ENCODE data around the gene PHKA2.
A peak's percentile ranks its signal among the peaks of the same experiment; 100 is the strongest.
"Not testable (repeated sequence)": the region's sequence is repeated elsewhere in the genome, so short reads cannot be mapped to it uniquely, and the experiment has no call there.

PHKA2 gene

DNA sequence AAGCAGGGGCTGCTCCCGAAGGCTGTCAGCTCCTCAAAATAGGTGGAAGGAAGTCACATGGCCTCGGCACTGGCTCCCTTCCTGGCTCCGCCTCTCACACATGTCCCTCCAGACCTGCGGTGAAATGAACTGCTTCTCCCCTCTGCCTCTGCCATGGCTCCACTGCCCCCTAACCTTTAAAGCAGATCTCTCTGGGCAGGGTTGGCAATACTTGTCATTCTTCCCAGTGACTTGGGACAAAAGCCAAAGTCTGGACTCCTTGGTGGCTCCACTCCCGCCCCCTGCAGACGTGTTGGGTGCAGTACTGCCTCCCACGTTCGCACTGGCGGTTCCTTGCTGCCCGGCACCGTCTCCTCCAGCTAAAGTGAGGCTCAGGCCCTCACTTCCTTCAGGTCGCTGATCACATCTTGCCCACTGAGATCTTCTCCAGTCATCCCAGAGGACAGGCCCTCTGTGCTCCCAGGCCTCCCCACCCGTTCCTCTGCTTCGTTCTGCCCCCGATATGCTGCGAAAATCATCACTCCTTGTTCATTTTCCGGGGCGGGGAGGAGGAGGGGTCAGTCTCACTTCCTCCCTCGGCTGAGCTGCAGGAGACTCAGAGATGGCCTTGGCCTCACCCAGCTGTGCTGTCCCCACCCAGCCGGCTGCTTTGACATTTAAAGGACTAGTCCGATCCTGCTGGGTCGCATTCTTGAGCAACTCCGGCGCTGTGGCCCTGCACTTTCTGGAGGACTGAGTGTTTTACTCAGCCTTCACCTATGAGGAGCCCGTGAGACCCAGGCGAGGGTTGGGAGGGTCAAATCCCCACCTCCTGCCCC lies 97.4 kb downstream of the PHKA2 start:
- DNase-seq: peak; percentile 7

DNA sequence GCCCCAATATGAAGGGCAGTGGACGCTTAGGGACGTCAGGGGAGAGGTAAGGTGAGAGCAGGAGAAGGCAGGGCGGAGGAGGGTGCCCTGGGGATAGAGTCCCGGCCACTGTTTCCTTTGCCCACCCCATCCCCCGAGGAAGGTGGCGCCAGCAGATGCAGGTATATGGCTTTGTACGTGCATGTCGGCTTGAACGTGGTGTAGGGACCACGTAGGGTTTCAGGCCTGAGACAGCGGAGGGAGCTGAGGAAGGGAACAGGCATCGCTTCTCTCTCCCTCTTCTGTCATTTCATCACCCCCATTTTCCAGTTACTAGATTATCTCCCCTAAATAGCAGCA lies 97.9 kb downstream of the PHKA2 start:
- no peak for DNase-seq

DNA sequence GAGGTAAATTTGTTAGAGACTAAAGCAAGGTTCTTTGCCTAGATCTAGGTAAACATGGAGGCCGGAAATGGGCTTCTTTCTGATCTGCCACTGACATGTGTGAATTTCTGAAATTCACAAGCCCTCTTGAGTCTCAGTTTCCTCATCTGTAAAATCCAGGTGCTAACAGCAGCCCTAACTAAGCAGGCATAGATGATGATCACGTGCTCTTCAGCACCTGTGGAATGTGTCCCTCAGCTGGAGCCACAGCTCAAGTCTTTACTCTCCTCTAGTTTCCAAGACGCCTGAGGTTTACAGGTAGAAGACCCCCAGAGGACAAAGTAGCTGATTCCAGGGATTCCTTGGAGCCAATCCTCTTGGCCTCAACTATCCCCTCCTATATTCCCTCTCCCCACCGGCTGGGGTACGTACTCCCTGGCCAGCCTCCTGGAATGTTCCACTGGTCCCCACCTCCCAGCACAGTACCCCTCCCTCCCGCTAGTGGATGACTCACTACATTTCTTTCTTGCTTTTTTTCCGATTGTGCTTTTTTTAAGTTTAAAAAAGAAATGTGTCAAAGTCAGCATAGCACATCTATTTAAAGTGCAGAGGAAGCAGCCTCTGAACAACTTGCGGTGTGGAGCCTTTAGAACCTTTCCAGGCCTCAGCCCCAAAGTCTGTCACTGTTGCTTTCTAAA lies 98.4 kb downstream of the PHKA2 start:
- DNase-seq: no peak

DNA sequence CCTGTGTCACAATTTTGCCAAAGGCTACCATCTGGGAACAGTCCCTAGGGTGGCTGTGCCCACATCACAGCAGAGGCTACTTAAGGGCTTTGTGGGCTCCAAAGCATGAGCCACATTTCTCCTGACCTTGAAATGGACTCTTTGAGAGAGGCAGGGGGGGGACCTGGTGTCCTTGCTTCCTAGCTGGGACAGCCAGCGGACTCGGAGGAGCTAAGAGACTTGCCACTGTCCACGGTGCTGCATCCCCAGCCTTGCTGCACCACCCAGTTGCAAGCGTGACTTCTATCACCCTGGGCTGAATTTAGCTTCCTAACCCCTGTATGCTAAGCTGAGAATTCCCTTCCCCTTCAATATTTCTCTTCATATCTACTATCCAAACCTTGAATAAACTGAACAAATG lies 99.0 kb downstream of the PHKA2 start:
- no peak for DNase-seq

DNA sequence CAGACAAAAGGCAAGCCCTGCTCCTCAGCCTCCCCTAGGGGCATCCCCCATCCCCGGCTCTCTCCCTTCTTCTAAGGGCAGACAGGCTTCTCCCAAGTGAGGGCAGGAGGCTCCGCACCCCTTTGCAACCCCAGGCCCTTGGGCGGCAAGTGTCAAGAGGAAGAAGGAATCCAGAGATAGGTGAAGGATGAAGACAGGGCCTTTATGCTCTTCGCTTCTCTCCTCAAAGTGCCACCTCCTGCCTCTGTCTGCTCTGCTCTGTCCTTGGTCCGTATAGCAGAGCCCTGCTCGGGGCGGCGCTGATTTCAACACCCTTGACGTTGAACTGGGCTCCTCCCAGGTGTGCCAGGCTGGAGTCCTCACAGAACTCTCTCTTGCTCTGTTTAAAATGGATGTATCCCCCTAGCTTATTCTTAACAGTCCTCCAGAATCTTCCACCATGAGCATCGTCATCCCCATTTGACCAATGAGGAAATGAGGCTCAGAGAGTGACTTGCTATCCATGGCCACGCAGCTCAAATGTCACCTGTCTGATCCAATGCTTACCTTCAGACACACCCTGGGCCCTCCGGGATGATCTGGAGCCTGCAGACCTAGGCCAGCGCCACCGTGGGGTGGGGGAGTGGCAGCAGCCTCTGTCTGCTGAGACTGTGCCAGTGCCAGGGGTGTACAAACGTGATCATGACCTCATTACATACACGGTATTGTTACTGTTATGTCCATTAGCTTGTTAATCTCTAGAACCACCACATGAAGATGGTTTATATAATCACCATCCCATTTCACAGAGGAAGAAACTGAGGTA lies 99.8 kb downstream of the PHKA2 start:
- DNase-seq: no peak

DNA sequence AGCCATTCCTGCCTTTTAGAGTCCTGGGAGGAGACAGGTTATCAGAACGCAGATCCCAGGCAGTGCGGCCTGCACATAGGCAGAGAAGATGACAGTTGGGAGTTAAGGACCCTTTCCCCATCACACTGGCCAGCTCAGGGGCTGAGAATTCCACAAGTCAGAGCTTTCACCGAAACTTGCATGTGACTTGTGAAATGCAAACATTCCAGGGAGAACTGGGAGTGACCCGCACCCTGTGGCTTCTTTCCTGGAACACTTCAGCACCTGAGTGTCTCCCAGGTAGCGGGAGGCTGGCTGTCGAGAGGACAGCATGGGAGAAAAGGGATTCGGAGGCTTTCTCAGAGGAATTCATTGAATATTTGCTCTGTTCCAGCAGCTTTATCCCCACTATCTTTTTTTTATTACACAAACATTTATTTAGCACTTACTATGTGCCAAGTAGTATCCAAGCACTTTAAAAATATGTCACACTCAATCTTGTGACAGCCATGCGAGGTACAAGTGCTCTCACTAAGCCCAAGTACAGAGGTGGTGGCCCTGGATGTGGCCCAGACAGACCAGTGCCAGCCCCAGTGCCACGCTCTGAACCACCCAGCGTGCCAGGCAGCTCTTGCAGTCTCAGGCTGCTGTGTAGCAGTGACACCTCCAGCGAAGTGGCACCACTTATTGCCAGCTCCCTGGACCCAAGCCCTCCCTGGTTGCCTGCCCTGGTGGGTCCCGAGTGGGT lies 100.5 kb downstream of the PHKA2 start:
- DNase-seq: no peak

DNA sequence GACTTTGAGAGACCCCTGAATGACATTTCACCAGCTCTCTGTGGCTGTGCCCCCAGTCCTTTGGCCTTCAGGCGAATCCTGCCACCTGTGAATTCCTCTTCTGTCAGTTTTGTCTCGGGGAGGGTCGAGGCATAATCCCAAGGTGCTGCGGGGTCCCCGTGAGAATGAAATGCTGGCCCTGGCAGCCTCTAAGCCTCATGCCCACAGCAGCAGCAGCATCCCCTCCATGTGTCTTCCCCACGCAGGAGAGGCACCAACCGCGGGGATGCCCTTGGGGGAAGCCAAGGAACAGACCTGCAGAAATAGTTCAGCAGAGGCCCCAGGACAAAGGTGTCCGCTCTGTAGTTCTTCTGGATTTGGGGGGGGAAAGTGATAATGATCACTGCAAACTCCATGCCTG lies 104.8 kb downstream of the PHKA2 start:
- DNase-seq: no peak

DNA sequence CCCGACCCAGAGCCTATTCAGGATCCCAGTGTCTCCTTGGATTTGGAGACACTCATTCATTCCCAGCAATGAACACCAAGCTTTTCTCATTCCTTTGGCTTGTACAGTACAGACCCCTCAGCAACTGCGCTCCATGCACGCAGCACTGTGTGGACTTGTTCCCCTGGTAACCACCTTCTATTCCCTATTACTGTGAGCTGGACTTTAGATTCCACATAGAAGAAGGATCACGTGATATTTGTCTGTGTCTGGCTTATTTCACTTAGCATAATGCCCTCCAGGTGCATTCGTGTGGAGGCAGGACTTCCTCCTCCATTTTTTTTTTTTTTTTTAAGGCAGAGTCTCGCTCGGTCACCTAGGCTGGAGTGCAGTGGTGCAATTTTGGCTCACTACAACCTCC lies 106.4 kb downstream of the PHKA2 start:
- DNase-seq: no peak

DNA sequence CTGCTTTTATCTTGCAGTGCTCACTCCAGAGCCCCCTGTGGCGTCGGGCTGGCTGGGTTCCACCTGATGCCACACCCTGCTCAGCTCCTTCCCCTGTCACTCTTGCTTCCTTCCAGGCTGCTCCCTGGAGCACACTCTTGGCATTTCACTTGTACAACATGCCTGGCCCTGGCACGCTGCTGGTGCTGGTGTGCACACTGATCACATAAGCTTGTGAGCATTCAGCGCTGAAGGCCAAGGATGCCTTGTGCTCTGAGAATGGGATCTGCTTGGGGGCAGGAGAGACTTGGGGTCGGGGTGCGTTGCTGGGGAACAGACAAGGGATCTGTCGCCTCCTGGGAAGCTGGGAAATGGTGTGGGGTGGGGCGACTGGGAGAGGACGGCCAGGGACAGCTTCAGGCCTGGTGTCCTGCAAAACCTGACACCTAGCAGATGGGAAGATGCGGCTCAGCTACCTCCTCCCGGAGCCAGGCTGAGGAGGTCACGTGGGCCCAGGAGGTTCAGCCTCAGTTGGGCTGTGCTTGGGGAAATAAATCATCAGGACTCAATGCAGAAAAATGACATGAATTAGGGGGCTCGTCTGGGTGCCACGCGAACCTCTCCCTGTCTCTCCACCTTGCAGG lies 108.5 kb downstream of the PHKA2 start:
- DNase-seq: no peak

DNA sequence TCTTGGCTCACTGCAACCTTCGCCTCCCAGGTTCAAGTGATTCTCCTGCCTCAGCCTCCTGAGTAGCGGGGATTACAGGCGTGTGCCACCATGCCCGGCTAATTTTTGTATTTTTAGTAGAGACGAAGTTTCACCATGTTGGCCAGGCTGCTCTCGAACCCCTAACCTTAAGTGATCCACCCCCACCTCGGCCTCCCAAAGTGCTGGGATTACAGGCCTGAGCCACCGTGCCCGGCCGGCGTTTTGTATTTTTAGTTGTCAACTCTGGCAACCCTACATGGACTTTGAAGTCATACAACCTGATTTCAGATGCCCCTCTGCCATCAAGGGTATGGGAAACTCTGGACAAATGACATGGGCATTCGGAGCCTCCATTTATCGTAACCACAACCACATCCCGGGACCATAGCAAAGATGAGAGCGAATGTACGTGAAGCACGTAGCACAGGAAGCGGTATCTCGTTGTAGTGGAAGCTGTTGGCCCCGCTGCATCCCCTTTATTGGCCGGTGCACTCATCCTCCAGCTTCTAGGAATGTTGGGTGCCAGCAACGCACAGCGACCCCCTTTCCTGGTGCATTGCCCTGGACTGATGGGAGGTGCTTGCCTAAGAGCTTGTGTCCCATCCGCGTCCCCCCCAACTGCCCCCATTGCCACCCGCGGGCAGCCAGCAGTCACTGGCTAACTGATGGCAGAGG lies 109.2 kb downstream of the PHKA2 start:
- no peak for DNase-seq

DNA sequence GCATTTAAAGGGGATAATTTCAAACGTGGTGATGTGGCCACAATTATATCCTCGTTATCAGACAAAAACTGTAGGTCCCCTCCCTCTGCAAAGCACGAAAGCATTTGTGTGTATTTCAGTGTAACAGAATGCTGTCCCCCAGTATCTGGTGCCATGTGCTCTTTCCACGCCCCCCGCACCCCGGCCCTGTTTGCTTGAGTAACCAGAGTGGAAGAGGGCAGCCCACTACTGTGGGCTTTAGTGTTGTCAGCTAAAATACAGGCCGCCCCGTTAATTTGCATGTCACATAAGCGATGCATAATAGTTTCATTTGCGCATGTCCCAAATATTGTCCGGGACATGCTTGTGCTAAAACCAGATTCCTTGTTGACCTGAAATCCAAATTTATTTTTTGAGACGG lies 110.1 kb downstream of the PHKA2 start:
- no peak for DNase-seq

DNA sequence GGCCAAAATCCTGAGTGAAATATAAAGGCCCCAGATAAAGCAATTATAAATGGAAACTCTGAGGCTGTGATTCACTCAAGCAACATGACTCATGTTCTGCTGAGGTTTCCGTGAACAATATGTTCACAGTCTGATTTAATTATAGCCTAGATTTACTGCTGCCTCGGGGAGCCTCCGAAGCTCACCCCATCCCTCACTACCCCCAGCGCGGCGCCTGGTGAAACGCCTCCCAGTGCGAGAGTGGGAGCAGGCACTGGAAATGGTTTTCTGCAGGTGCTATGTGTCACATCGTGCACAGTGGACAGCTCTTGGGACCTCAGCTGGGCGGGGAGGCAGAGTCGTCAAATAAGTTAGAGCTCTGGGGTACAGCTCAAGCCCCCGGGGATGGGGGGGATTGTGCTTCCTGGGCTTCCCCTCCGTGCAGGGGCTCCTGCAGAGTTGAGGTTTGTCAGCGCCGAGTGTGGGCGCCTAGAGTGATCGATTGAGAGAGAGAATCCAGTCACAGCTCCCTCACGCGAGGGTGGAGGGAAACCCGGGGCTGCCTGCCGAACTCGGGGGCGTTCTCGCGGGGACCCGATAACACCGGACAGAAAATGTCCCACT lies 110.6 kb downstream of the PHKA2 start:
- no peak for DNase-seq

DNA sequence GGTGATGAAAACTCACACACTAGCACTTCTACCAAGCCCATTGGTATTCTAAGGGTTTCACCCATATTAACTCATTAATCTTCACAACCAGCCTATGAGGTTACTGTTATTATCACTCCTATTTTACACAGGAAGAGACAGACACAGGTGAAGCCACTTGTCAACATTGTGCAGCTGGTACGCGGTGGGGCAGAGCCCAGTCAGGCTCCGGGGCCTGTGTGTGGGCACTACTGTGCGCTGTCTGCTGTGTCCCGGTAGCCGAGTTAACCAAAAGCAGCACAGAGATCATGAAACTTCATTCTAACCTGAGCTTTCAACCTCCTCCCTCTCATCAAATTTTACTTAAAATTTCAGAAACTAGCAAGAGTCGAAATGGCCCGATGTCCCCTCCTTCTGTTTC lies 111.3 kb downstream of the PHKA2 start:
- DNase-seq: no peak

DNA sequence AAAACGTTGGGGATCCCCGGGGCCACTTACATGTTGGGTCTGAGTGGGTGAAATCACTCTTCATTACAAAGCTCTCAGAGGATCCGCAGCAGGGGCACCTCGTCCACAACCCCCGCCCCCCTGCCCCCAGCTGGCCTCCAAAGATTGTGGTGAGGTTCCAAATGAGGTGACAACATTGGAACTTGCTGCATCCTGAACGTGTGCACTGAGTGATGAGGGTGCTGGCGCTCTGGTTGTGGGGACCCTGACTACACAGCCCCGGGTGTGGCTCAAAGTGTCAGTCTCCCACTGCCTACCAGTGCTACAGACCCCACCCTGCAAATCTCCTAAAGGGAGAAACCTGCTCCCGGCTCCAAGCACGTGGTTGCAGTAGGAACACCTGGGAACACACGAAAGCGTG lies 111.9 kb downstream of the PHKA2 start:
- DNase-seq: no peak

DNA sequence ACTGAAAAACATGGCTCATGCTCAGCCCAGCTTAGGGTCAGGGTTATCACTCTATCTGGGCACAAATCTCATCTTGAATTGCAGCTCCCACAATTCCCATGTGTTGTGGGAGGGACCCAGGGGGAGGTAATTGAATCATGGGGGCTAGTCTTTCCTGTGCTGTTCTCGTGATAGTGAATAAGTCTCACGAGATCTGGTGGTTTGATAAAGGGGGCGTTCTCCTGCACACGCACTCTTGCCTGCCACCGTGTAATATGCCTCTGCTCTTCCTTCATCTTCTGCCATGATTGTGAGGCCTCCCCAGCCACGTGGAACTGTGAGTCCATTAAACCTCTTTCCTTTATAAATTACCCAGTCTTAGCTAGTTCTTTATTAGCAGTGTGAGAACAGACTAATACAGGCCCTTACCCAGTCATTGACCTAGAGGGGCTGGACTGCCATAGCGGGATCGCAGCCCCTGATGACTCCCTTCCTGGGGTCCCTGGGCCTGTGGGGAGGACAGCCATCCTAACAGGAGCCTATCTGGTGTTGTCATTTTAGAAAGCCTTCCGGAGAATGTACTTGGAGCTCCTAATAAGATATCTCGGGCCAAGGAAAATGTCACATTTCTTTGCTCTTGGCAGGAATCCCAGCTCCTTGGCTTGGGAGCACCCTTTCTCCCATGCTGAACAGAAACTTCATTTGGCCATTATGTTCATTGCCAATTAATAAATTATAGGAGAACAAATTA lies 112.6 kb downstream of the PHKA2 start:
- DNase-seq: no peak

DNA sequence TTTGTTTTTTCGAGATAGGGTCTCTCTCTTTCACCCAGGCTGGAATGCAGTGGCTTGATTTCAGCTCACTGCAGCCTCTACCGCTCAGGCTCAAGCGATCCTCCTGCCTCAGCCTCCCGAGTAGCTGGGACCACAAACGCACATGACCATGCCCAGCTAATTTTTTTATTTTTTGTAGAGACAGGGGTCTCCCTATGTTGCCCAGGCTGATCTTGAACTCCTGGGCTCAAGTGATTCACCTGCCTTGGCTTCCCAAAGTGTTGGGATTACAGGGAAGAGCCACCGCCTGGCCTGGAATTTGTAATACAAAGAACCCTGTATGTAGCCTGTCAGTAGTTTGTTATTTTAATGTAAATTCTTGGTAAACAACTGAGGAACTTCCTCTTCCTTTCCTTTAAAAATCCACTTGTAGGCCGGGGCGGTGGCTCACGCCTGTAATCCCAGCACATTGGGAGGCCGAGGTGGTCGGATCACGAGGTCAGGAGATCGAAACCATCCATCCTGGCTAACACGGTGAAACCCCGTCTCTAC lies 119.5 kb downstream of the PHKA2 start:
- no peak for DNase-seq

DNA sequence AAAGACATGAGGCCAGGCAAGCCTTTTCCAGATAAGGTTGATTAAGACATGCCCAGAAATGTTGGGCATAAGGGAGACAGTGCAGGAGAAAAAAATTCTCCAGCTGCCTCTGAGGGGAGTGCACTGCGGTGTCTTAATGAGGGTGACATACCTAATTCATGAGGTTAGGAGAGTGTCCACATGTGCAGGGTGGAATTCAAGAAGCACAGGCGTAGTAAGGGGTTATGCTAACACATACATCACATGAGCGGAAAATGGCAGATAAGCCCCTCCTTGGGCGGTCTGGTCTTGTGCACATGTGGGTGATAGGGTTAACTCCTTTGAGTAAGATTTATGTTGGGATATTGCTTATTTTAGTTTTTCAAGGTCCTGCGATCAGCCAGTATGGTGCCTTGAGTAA lies 122.4 kb downstream of the PHKA2 start:
- no peak for DNase-seq

DNA sequence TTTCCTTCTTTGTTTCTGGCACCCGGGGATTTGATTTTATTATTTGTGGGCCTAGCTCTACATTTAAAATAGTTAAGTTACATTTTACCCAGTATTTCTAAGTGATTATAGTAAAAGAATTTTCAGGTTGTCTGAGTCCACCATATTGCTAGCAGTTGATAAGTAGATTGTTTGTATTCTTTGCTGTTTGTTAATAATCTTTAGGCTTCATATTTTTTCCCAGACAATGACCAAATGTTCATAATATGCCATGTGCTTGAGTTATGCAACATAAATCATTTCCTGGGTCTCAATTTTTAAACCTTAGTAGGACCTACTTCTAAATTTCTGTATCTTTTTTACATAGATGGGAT lies 127.3 kb downstream of the PHKA2 start:
- no peak for DNase-seq

DNA sequence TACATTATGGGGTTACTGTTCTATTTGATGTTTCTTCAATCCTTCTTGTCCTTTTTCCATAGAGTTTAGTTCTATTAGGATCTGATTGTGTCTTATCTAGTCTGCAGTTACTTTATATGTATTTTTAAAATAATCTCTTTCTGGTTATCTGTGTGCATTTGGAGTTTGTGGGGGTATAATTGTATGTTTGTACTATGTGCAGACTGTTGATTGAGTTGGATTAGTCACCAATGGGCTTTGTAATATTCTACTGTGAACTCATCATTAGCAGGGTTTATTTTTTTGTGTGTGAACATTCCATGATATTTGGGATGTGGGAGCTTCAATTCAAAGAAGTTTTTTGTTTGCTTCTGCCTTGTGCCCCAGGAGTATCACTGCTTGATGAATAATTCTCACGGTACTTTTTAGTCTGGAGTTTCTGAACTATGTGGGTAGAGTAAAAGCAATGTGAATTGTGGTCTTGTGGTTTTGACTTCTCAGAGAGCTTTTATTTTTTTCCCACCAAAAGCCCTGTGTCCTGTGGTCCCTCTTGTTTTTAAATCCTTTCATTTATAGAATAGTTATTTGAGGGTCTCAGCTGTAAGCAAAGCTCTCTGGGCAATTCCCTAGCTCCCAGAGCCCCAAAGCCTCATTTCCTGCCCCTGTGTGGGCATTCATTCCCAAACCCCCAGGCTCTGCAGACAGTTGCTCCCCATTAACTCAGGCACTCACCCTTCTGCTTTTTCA lies 127.8 kb downstream of the PHKA2 start:
- DNase-seq: no peak

DNA sequence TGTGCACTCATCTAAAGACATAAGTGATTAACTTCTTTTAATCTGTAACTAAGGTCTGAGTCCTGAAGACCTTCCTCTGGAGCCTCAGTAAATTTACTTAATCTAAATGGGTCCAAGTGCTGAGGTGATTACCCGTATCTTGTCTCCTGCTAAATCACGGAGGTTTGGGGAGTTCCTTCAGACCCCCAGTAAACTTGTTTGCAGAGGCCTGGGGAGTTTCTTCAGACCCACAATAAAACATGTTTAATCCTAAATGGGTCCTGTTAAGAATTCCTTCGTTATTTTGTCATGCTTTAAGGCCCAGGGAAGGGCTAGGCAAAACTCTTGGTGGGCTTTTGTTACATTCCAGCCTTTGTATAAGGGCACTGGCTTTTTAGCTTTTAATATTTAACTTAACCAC lies 136.0 kb downstream of the PHKA2 start:
- DNase-seq: not testable (repeated sequence)
